ENCODE results near the gene DOCK2.

Gene DOCK2

DNA sequence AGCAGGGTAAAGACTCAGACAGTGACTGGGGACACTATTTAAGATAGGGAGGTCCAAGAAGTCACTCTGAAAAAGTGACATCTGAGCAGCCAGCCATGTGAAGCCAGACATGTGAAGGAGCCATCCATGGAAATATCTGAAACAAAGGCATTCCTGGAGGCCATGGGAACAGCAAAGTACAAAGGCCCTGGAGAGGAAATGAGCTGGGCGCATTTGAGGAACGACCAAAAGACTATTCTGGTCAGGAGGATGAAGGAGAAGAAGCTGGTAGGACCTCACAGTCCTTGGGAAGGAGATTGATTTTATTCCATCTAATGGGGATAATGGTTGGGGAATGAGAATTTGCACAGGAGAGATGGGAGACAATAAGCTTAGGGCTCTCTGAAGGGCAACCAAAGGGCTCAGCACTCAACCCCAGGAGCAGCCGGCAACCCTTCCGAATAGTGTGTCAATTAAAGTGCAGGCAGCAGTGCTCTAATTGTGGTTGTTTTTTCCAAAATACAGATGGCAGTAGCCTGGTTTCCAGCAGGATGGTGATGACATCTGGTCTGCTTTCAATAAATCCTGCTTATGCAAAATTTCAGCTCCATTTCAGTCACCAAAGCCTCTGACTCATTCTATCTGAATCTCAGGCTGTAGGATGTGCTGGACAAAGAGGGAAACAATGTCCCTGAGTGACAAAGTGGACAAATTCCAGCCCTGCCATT, 495.3 kb downstream of the DOCK2 start:
- H3K9me3 ChIP-seq: no peaks in the 10 kb centered on the region
- H3K27me3 ChIP-seq: no peaks in the 10 kb centered on the region
- H3K4me3 ChIP-seq (ENCODE audit: low read depth in 1 of 2, low read length in 1 of 2): no peak overlapping the region
- H3K4me1 ChIP-seq (ENCODE audit: control insufficient read depth in 1 of 2, insufficient read depth in 1 of 2, low read depth in 1 of 2, low read length in 1 of 2): peaks cover 0 to 6% of the 10 kb centered on the region in 2 experiments
- TF ChIP-seq, protein P1, sequence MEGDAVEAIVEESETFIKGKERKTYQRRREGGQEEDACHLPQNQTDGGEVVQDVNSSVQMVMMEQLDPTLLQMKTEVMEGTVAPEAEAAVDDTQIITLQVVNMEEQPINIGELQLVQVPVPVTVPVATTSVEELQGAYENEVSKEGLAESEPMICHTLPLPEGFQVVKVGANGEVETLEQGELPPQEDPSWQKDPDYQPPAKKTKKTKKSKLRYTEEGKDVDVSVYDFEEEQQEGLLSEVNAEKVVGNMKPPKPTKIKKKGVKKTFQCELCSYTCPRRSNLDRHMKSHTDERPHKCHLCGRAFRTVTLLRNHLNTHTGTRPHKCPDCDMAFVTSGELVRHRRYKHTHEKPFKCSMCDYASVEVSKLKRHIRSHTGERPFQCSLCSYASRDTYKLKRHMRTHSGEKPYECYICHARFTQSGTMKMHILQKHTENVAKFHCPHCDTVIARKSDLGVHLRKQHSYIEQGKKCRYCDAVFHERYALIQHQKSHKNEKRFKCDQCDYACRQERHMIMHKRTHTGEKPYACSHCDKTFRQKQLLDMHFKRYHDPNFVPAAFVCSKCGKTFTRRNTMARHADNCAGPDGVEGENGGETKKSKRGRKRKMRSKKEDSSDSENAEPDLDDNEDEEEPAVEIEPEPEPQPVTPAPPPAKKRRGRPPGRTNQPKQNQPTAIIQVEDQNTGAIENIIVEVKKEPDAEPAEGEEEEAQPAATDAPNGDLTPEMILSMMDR (IDR thresholded peaks at IDR 0.05): no peak
- no peak overlapping the region for H3K27ac ChIP-seq
- H3K36me3 ChIP-seq: no peaks in the 10 kb centered on the region
